MV-4-11 (cell line): ENCODE data around the gene CTSL.
A peak's percentile ranks its signal among the peaks of the same experiment; 100 is the strongest.
"Not testable (repeated sequence)": the region's sequence is repeated elsewhere in the genome, so short reads cannot be mapped to it uniquely, and the experiment has no call there.

Source experiments
- DNase-seq: peaks from one replicate; lab custom pipeline; 2025; lab: John Stamatoyannopoulos, UW

The CTSL gene

DNA sequence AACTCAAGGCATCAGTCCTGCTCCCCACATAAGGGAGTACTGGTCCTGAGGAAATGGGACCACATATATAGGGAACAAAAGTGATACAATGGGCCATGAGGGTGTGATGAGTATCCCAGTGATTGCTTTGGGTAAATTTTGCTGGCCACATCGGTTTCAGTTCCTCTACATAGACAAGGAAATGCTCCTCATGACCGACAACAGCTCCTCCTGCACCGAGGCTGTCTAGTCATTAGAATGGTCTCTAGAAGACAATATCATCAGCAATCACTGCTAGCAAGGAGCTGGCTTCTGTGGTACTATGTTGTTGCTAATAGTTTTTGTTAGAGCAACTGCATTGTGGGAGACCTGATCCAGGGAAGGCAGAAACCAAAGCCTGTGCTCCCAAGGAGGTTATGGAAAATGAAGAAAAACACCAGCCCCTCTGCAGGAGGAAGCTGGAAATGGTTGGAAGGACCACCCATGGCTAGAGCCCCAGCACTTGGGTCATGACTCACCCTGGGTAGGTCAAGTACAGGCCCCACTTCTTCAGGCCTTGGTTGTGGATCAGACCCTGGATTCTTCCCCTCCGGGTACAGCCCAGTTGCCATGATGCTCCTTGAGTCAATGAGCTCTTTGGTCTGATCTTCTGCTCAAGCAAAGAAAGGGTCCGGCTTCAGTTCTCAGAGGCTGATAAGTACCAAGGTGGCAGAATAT lies 3.4 kb upstream of the CTSL start:
- peak; percentile 95 for DNase-seq

DNA sequence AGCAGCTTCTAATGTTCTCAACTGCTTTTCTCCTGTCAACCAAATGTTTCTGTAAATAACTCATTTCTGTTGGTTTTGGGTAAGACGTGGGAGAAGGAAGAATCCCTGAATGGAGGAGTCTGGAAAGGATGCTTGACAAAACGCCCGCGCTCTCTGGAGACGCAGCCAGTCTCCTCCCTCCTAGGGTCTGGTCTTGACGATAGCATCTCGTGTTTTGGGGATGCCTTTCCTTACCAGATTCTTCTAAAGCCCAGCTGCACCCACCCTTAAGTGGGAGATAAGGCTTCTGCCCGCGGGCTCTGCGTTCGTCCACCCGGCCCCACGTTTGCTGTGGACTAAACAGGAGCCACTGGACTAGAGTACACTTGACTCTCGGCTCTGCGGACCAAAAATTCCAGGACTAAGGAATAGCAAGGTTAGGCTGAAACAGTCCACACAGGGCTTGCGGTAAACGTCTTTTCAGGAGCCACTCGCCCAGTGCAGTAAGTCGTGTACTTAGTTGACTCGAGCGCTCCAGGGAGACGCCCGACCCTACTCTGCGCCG lies 491 bp upstream of the CTSL start:
- no peak for DNase-seq

GRCh38 chr9:87729246-87729645 lies 3.3 kb downstream of the CTSL start:
- peak; percentile 51 for DNase-seq

- no peak for DNase-seq
Measured at GRCh38 chr9:87731321-87731720, 5.4 kb downstream of the CTSL start.

DNA sequence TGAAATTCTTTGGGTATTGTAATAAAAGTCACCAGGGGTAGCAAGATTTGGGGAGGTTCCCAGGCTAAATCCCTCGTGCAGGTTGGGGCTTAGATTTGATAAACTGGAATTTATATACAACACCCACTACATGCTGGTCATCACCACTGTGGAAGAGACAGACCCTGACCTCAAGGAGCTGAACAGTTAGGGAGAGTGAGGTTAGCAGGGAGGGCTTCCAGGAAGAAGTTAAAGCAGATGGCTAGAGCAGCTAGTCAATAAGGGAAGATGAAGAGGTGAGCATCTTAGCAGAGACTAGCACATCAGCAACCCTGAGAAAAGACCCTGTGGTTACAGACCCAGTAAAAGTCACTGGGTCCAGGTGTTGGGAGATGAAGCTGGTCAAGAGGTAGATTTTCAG lies 6.4 kb downstream of the CTSL start:
- DNase-seq: no peak

GRCh38 chr9:87732756-87733155 lies 6.8 kb downstream of the CTSL start:
- no peak for DNase-seq

DNA sequence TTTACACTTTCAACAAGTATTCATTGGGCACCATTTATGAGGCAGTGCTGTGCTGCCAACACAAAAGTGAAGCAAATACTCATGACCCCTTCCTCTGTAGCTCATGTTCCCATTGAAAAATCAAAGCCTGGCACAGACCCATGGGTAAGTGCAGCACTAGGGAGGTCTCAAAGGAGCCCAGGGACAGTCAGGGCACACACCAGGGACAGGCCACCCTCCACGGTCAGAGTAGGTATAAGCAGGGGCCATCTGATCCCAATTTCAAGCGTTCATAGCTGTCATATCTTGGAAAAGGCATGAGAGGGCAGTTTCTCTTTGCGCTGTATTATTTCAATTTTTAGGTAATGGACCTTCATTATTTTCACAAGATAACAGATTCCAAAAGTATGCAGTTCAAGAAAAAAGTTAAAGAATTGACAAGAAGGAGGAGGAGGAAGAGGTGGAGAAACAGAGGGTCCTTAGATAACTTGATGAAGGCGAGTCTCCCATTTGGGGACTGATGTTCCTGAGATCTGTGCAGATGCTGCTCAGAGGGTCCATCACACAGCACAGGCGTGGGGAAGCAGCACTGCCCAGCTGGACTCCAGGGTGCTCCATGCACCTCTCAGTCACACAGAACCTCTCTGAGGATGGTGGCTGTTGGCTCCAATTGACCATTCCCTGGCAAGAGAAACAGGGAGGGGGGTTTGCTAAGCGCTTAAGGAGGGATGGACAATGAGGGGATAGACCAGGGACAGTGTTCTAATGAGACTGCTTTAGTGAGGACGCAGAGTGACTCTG lies 7.5 kb downstream of the CTSL start:
- no peak for DNase-seq

GRCh38 chr9:87734106-87734505 lies 8.2 kb downstream of the CTSL start:
- peak; percentile 15 for DNase-seq

DNA sequence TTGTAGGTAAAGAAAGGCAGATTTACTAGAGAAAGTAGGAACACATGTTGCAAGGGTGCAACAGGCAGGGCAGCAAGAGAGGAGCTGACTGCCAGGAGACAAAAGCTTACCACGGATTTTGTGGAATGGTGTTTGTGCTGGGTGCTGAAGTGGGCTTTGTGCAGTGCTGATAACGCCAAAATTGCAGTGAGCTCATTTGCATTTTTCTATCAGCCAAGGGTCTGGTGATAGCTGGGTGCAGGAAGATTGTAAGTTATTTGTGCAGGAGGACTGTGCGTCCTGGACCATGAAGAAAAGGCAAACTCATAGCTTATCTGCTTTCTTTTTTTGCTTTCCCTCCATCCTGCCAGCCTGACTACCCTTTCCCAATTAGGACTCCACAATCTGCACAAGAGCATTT lies 13.6 kb downstream of the CTSL start:
- DNase-seq: no peak

GRCh38 chr9:87740209-87740608 lies 14.3 kb downstream of the CTSL start:
- no peak for DNase-seq

GRCh38 chr9:87741326-87741725 lies 15.4 kb downstream of the CTSL start:
- DNase-seq: no peak

DNA sequence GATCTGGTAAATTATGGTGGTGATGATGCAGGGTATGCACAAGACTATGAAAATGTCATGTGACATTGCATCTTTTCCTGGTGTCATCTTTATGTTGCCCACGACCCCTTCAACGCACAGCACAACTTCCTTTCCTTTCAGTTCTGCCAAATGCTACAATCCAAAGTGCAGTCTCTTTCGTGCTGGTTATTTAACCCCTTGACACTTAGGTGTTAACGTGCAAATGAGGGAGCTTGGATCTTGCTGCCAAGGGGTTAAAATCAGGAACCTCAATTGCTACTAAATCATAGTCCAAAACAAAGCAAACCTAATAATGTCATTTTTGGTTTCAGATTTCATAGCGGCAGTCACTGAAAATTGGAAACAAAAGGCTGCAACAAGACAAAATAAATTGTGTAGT lies 16.0 kb downstream of the CTSL start:
- no peak for DNase-seq

GRCh38 chr9:87742813-87743428 lies 17.0 kb downstream of the CTSL start:
- DNase-seq: no peak

- not testable (repeated sequence) for DNase-seq
Measured at GRCh38 chr9:87744247-87744646, 18.3 kb downstream of the CTSL start.

DNA sequence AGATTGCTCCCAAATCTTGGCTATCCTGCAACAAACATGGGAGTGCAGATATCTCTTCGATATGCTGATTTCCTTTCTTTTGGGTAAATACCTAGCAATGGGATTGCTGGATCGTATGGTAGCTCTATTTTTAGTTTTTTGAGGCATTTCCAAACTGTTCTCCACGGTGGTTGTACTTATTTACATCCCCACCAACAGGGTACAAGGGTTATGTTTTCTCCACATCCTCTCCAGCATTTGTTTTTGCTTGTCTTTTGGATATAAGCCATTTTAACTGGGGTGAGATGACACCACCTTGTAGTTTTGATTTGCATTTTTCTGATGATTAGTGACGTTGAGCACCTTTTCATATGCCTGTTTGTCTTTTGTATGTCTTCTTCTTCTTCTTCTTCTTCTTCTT lies 20.3 kb downstream of the CTSL start:
- DNase-seq: no peak

DNA sequence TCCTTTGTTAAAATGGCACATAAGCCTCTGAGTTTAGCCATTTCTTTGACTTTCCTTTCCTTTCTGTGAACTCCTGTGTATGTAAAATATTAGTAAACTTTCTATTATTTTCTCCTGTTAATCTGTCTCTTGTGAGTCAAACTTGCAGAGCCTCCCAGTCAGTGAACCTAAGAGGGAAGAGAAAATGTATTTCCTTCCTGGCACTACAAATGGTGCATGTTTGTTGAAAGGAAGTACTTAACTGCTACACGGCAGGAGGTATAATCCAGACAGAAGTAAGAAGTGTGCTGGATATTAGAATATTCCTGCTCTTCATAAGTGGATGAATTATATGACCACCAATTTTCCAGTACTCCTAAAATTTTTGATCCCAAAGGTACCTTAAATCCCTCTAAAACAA lies 23.0 kb downstream of the CTSL start:
- DNase-seq: no peak

DNA sequence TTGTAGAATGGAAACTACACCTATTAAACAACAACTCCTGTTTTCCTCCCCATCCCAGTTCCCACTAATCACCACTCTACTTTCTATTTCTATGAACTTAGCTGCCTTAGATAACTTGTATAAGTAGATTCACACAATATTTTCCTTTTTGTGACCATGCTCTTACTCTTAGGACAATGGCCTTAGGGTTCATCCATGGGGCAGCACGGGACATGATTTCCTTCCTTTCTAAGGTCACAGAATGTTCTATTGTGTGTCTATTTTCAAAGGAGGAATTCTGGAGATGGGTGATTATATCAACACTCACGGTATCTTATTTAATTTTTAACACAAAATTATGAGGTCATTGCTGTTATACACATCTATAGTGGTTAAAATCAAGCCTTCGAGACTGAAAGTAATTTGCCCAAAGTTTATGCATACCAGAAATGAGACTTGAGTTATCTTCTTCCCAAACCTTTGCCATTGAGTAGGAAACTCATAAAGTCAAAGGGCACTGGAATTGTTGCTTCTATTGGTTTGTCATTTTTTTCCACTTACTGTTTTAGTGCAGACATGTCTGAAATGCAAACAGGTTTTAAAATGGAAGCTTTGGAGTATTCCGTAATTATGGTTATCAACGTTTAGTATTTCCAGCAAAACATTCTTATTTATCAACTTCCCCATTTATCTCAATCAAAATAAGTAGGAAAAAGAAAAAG lies 23.6 kb downstream of the CTSL start:
- no peak for DNase-seq

GRCh38 chr9:87750726-87751125 lies 24.8 kb downstream of the CTSL start:
- DNase-seq: no peak

GRCh38 chr9:87751423-87751822 lies 25.5 kb downstream of the CTSL start:
- DNase-seq: no peak

DNA sequence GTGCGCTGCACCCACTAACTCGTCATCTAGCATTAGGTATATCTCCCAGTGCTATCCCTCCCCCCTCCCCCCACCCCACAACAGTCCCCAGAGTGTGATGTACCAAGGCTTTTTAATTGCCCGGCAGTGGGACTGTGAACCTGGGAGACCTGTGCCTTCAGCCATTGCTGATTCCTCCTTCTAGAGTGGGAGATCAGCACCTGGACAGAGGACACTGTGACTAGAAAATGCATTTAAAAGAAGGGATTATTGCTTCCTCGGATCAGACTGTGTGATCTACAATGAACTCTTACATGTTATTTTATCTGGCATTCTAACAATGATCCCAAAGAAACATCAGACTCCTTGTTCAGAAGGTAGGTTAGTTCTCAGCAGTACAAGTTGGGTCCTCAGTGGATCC lies 25.9 kb downstream of the CTSL start:
- no peak for DNase-seq

DNA sequence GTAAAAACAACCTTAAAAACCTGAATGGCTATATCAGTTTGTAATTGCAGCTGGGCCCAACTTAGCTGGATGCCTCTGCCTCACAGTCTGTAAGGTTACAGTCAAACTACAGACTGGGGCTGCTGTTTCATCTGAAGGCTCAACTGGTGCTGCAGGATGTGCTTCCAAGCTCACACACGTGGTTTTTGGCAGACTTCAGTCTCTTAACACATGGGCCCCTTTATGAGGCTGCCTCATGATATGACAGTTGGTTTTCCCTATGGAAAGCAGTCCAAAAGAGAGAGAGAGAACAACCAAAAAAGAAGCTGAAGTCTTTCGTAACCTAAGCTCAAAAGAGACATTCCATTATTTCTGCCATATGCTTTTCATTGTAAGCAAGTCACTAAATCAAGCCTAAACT lies 27.4 kb downstream of the CTSL start:
- DNase-seq: no peak

DNA sequence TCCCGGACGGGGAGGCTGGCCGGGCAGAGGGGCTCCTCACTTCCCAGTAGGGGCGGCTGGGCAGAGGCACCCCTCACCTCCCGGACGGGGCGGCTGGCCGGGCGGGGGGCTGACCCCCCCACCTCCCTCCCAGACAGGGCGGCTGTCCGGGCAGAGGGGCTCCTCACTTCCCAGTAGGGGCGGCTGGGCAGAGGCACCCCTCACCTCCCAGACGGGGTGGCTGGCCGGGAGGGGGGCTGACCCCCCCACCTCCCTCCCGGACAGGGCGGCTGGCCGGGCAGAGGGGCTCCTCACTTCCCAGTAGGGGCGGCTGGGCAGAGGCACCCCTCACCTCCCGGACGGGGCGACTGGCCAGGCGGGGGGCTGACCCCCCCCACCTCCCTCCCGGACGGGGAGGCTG lies 32.4 kb downstream of the CTSL start:
- not testable (repeated sequence) for DNase-seq
